OCI-LY3 (cell line): Measurements from ENCODE around the gene VCAN.

Experiments
- H2AFZ ChIP-seq: fragments of 200-600, 300-600 bp; shearing (Covaris generic); 2 replicates; pipeline ENCODE4 v1.6.0; 2014; ENCODE audit warnings: antibody characterized with exemption, low read depth, low read length
- H3K27ac ChIP-seq: fragments of 200-600, 300-600 bp; sonication (generic); 2 replicates; pipeline ENCODE4 v1.5.1; 2014; ENCODE audit warnings: mild to moderate bottlenecking, low read length, moderate library complexity, mixed read lengths
- H3K27me3 ChIP-seq: fragments of 200-600, 300-600 bp; sonication (generic); 2 replicates; pipeline ENCODE4 v1.6.1; 2014; ENCODE audit warnings: low read depth, low read length, mixed read lengths
- H3K36me3 ChIP-seq: fragments of 200-600, 300-600 bp; sonication (generic); replicated peaks from 2 replicates; pipeline ENCODE3; 2014; ENCODE audit warnings: low read depth, low read length, mixed read lengths
- H3K4me1 ChIP-seq: fragments of 300-600, 200-600 bp; sonication (generic); 2 replicates; pipeline ENCODE4 v1.6.1; 2014; ENCODE audit warnings: low read length, mixed read lengths
- H3K4me2 ChIP-seq: fragments of 200-600, 300-600 bp; sonication (generic); 2 replicates; pipeline ENCODE4 v1.6.1; 2014; ENCODE audit warnings: low read length, mixed read lengths
- H3K4me3 ChIP-seq: fragments of 300-600, 200-600 bp; sonication (generic); 2 replicates; pipeline ENCODE4 v1.5.1; 2014; ENCODE audit warnings: antibody characterized with exemption, mild to moderate bottlenecking, low read length, moderate library complexity
- H3K79me2 ChIP-seq: fragments of 300-600, 200-600 bp; shearing (Covaris generic); 2 replicates; pipeline ENCODE4 v1.6.1; 2014; ENCODE audit warnings: mild to moderate bottlenecking, low read length, mixed read lengths
- H3K9ac ChIP-seq: fragments of 300-600, 200-600 bp; shearing (Covaris generic); 2 replicates; pipeline ENCODE4 v1.6.0; 2014; ENCODE audit warnings: mild to moderate bottlenecking, low read length, moderate library complexity
- H3K9me3 ChIP-seq: fragments of 200-600, 300-600 bp; shearing (Covaris generic); 2 replicates; pipeline ENCODE4 v1.6.1; 2014; ENCODE audit warnings: low read length, mixed read lengths; ENCODE audit not compliant: insufficient read depth
- H4K20me1 ChIP-seq: fragments of 200-600, 300-600 bp; sonication (generic); 2 replicates; pipeline ENCODE4 v1.6.1; 2016; ENCODE audit warnings: low read length, mixed read lengths; ENCODE audit not compliant: insufficient read depth
- CTCF ChIP-seq: fragments of 200-600, 300-600 bp; sonication (generic); IDR thresholded peaks from 2 replicates; pipeline ENCODE4 v1.5.1; 2014; ENCODE audit warnings: antibody characterized with exemption, low read length, low read depth
- EZH2phosphoT487 ChIP-seq: fragments of 200-600 bp; shearing (Covaris generic); IDR thresholded peaks from 2 replicates; pipeline ENCODE4 v1.6.1; 2018; ENCODE audit warnings: antibody characterized with exemption, mixed run types, low read depth

VCAN gene

GRCh38 chr5:83467371-83468035 is 4.0 kb upstream of the VCAN start:
- H3K4me2 ChIP-seq, result no peak overlapping the region

DNA sequence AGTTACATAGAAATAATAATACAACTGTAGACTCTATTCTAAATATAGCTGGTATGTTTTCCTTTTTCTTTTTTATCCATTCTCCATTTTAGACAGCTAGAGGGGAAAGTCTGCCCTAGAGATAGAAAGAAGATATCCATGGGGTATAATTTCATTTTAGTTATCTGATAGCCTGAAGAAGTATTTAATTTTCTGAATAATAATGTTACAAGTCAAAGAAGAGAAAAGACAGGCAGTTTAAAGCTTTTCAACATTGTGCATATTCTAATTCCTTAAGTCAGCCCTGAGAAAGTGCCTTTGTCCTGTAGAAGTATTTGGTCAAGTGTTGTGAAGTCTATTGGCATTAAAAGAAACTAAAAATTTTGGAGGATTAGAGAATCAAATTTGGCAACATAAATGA is 2.5 kb upstream of the VCAN start:
- TF ChIP-seq CTCF, result no peak
- no peak for TF ChIP-seq EZH2phosphoT487
- Histone ChIP-seq H4K20me1 (no peaks in the 10 kb centered on the region), H3K27ac (no peak overlapping the region), H3K9me3 (no peaks in the 10 kb centered on the region), H3K4me3 (no peak overlapping the region), H3K27me3 (no peaks in the 10 kb centered on the region), H3K4me1 (no peaks in the 10 kb centered on the region), H3K36me3 (no peaks in the 10 kb centered on the region), H3K9ac (no peak overlapping the region), H2AFZ (no peak overlapping the region), H3K4me2 (no peak overlapping the region), H3K79me2 (no peaks in the 10 kb centered on the region)

More at GRCh38 chr5:83467371-83468035, 4.0 kb upstream of the VCAN start:
- Histone ChIP-seq H3K36me3 (no peaks in the 10 kb centered on the region), H3K9ac (no peak overlapping the region), H3K4me3 (no peak overlapping the region), H3K79me2 (no peaks in the 10 kb centered on the region), H3K9me3 (no peaks in the 10 kb centered on the region), H3K4me1 (no peaks in the 10 kb centered on the region), H4K20me1 (no peaks in the 10 kb centered on the region), H2AFZ (no peak overlapping the region), H3K27me3 (no peaks in the 10 kb centered on the region), H3K27ac (no peak overlapping the region)
- no peak for TF ChIP-seq EZH2phosphoT487
- no peak for TF ChIP-seq CTCF

- no peaks in the 10 kb centered on the region for H3K9me3 ChIP-seq
- H3K4me2 ChIP-seq, result no peak overlapping the region
- H2AFZ ChIP-seq, result no peak overlapping the region
- no peak overlapping the region for H3K27ac ChIP-seq
- no peak overlapping the region for H3K4me3 ChIP-seq
- no peaks in the 10 kb centered on the region for H3K79me2 ChIP-seq
- TF ChIP-seq EZH2phosphoT487 (no peak), CTCF (no peak)
- H3K36me3 ChIP-seq, result no peaks in the 10 kb centered on the region
- H4K20me1 ChIP-seq, result no peaks in the 10 kb centered on the region
- no peaks in the 10 kb centered on the region for H3K27me3 ChIP-seq
- no peak overlapping the region for H3K9ac ChIP-seq
- H3K4me1 ChIP-seq, result no peaks in the 10 kb centered on the region
Measured at GRCh38 chr5:83470526-83471404, 779 bp upstream of the VCAN start.

DNA sequence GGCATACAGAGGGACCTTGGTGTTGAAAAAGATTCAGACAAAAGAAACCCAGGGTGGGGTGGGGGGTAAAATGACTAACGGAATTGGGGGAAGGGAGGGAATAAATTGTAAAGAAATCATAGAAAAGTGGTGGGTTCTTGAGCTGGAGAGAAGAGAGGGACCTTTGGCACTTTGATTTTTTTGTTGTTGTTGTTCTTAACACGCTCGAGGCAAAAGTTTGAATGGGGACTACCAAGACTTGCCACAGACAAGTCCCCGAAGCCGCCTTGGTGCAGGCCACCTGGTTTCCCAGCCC is 616 bp downstream of the VCAN start:
- H3K36me3 ChIP-seq, result no peaks in the 10 kb centered on the region
- no peaks in the 10 kb centered on the region for H3K79me2 ChIP-seq
- no peaks in the 10 kb centered on the region for H3K9me3 ChIP-seq
- TF ChIP-seq EZH2phosphoT487, result no peak
- TF ChIP-seq CTCF, result no peak
- no peak overlapping the region for H3K4me3 ChIP-seq
- H4K20me1 ChIP-seq, result no peaks in the 10 kb centered on the region
- H3K9ac ChIP-seq, result no peak overlapping the region
- H3K4me1 ChIP-seq, result no peaks in the 10 kb centered on the region
- no peak overlapping the region for H2AFZ ChIP-seq
- H3K27ac ChIP-seq, result no peak overlapping the region
- no peaks in the 10 kb centered on the region for H3K27me3 ChIP-seq
- H3K4me2 ChIP-seq, result no peak overlapping the region
